Lower leg skin (tissue), 4 donors: ENCODE data around the gene TLL1. TPM values are rescaled to one million over a fixed set of nuclear protein-coding genes. Genes with fewer than 3 reads are reported as not detected.

Source experiments
- DNase-seq, 2 donors: peaks; one replicate each; pipeline ENCODE4 v3.0.0-alpha.2; 2019; ENCODE audit warnings: low spot score in 2 of 2
- H3K4me3 ChIP-seq: fragments of 200-600 bp; sonication (generic); 2 replicates; pipeline ENCODE4 v1.5.1; 2017; ENCODE audit warnings: mild to moderate bottlenecking, low read depth; ENCODE audit not compliant: poor library complexity, severe bottlenecking
- CTCF ChIP-seq, 3 donors: fragments of 450-650 bp; IDR thresholded peaks; one replicate each; pipeline ENCODE4 v1.5.1; 2016; ENCODE audit warnings: antibody characterized with exemption in 3 of 3, mild to moderate bottlenecking in 3 of 3, moderate library complexity in 2 of 3
- POLR2A ChIP-seq, 2 donors: fragments of 450-650 bp; IDR thresholded peaks; one replicate each; pipeline ENCODE4 v1.6.1; 2016 to 2017; ENCODE audit warnings: antibody characterized with exemption in 2 of 2, mild to moderate bottlenecking in 1 of 2, moderate library complexity in 1 of 2
- WGBS, 2 donors: methylation state at CpG; one replicate each; pipeline ENCODE4 v1.1.5; 2018; 5-methylcytosine and 5-hydroxymethylcytosine counted together
- intact Hi-C: fragments of 100-400 bp; cut with DNase I; formaldehyde crosslinking; loops from one replicate; pipeline ENCODE4 v1.15.0; 2023; ENCODE audit warnings: low total_unique reads
- total RNA-seq, 4 donors: library from RNA; depleted of rRNA; stranded (reverse); fragments of >200 nt; gene quantifications; one replicate each; pipeline ENCODE4 v1.1.0, GENCODE V29; 2016

TLL1 gene
- total RNA-seq, 4 donors from 2014 or later, result 1.8 to 10.5 (median 4.7) TPM

- intact Hi-C loops, result no loop called here
- no peak for TF ChIP-seq CTCF (IDR thresholded peaks at IDR 0.05)
- TF ChIP-seq POLR2A (IDR thresholded peaks at IDR 0.05), result no peak
- H3K4me3 ChIP-seq, result no peak overlapping the region
- DNase-seq, result no peak
- 89 to 90% methylated on average over 5 of the region's 5 CpGs for WGBS, 2 donors
Observed at GRCh38 chr4:166049036-166049435, 176.0 kb downstream of the TLL1 start.

- no peak overlapping the region for H3K4me3 ChIP-seq
- intact Hi-C loops, result no loop called here
- no peak for DNase-seq
- no peak for TF ChIP-seq CTCF (IDR thresholded peaks at IDR 0.05)
- no peak for TF ChIP-seq POLR2A (IDR thresholded peaks at IDR 0.05)
Observed at GRCh38 chr4:166064721-166065120, 191.7 kb downstream of the TLL1 start.

GRCh38 chr4:166065324-166065723 is 192.3 kb downstream of the TLL1 start:
- intact Hi-C loops, result no loop called here
- DNase-seq, result no peak
- H3K4me3 ChIP-seq, result no peak overlapping the region
- TF ChIP-seq CTCF (IDR thresholded peaks at IDR 0.05) (no peak), POLR2A (IDR thresholded peaks at IDR 0.05) (no peak)
- 57 to 59% methylated on average over 2 of the region's 2 CpGs for WGBS, 2 donors

DNA sequence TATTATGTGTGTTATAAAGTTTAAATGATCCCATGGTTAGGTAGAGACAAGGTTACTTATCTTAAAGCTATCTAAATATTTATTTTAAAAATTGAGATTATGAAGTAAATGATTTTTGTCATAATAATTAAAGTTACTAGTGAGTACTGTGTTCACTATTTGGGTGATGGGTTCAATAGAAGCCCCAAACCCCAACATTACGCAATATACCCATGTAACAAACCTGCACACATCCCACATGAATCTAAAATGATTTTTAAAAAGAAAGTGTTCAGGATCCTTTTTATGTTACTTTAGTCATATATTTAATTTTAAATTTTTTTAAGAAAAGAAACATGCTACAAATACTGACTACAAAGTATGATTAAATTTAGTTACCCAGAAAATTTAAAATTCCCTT is 193.9 kb downstream of the TLL1 start:
- H3K4me3 ChIP-seq, result no peak overlapping the region
- intact Hi-C loops, result no loop called here
- no peak for TF ChIP-seq CTCF (IDR thresholded peaks at IDR 0.05)
- TF ChIP-seq POLR2A (IDR thresholded peaks at IDR 0.05), result no peak
- DNase-seq, result no peak
- 95 to 100% methylated on average over 1 of the region's 1 CpG for whole genome bisulfite sequencing, 2 donors

DNA sequence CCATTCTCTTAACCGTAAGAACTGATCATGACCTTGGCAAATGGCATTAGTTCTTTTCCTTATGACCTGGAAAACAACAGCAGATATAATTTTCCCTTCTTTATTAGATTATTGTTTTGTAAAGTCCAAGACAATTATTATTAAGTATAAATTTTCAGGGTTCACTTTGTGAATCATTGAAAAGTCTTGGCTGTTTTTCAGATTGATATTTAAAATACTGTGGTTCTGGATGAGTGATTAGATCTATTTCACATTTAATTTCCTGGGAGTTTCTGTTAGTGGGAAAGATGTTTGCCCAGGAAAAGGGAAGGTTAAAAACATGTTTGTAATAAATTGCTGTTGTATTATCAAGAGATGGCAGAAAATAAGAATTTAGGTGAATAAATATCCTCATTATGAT is 194.9 kb downstream of the TLL1 start:
- H3K4me3 ChIP-seq, result no peak overlapping the region
- 68 to 76% methylated on average over 1 of the region's 1 CpG for WGBS, 2 donors
- no peak for TF ChIP-seq POLR2A (IDR thresholded peaks at IDR 0.05)
- no peak for TF ChIP-seq CTCF (IDR thresholded peaks at IDR 0.05)
- no peak for DNase-seq
- intact Hi-C loops, result no loop called here

DNA sequence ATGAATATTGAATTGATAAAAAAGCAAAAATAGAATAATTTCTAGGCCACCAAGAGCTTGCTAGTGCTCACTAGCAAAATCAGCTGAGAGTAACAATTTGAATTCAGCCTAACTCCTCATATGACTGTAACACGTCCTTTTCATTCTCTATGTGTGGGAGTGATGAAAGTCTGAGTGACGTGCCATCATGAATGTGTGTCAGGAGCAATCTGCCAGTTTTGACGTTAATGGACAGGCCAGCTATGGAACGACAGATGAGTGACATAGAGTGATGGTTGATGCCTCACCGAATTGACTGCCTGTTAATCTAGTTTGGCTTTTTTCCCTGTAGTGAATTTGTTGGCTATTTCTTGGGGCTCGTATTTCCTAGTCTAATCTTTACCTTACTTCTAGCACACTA is 200.7 kb downstream of the TLL1 start:
- no peak for TF ChIP-seq CTCF (IDR thresholded peaks at IDR 0.05)
- no peak for TF ChIP-seq POLR2A (IDR thresholded peaks at IDR 0.05)
- WGBS, 2 donors, result 88 to 89% methylated on average over 6 of the region's 6 CpGs

More for the DNA sequence above, 200.7 kb downstream of the TLL1 start:
- intact Hi-C loops, result no loop called here
- H3K4me3 ChIP-seq, result no peak overlapping the region
- DNase-seq, result no peak
